B cell (primary cell): ENCODE results near the gene CNGB1. TPM values are rescaled to one million over a fixed set of nuclear protein-coding genes. Genes with fewer than 3 reads are reported as not detected.
"Not testable (repeated sequence)": the region's sequence is repeated elsewhere in the genome, so short reads cannot be mapped to it uniquely, and the experiment has no call there.

Experiments
- ATAC-seq: fragments of 200-7000 bp; cut with Tn5 transposase; one replicate; pipeline ENCODE4 v1.10.0; 2021; ENCODE audit warnings: low read depth, mild to moderate bottlenecking, moderate number of reproducible peaks, moderate library complexity
- CTCF ChIA-PET: fragments of 350-600 bp; sonication (Branson Sonifier 250); formaldehyde crosslinking; loops from one replicate; lab custom pipeline; 2021; ENCODE audit warnings: antibody characterized with exemption, inconsistent platforms; lab: Charles Lee
- POLR2A ChIA-PET: fragments of 350-600 bp; sonication (Branson Sonifier 250); formaldehyde crosslinking; loops from one replicate; lab custom pipeline; 2021; ENCODE audit warnings: antibody characterized with exemption; lab: Charles Lee
- DNase-seq: peaks from one replicate; pipeline ENCODE4 v3.0.0; 2013
- H2AFZ ChIP-seq: 2 replicates; pipeline ENCODE4 v1.6.1; 2012; ENCODE audit warnings: mild to moderate bottlenecking, low read depth, low read length; ENCODE audit not compliant: insufficient read depth, poor library complexity, severe bottlenecking
- H3K27ac ChIP-seq, 2 donors: 1 replicate in 1 of 2; 2 replicates in 1 of 2; pipeline ENCODE4 v1.5.1; 2012 to 2013; ENCODE audit warnings: low read length in 2 of 2, mild to moderate bottlenecking in 2 of 2, moderate library complexity in 1 of 2
- H3K27me3 ChIP-seq, 4 experiments: fragments of 200-600 bp in 1 of 4; sonication (generic) in 1 of 4; replicated peaks in 1 of 4; 1 replicate in 2 of 4; 2 replicates in 2 of 4; pipeline versions ENCODE4 v1.6.1 to v1.7.0; 2013 to 2016; ENCODE audit warnings: low read length in 3 of 4, mild to moderate bottlenecking in 2 of 4, mixed read lengths in 1 of 4, moderate library complexity in 1 of 4; ENCODE audit not compliant: insufficient read depth in 4 of 4, control insufficient read depth in 3 of 4; ENCODE audit errors: control extremely low read depth in 1 of 4
- H3K36me3 ChIP-seq, 2 experiments: replicated peaks in 1 of 2; 1 replicate in 1 of 2; 2 replicates in 1 of 2; pipeline versions ENCODE4 v1.6.1 to v1.7.1; 2013; ENCODE audit warnings: low read length in 1 of 2; ENCODE audit not compliant: insufficient read depth in 2 of 2, control insufficient read depth in 1 of 2; ENCODE audit errors: control extremely low read depth in 1 of 2, extremely low read depth in 1 of 2
- H3K4me1 ChIP-seq, 2 donors: fragments of 200-600 bp in 1 of 2; sonication (generic) in 1 of 2; 1 replicate in 1 of 2; 2 replicates in 1 of 2; pipeline versions ENCODE4 v1.5.1 to v1.6.1; 2013 to 2017; ENCODE audit warnings: low read length in 2 of 2; ENCODE audit not compliant: control insufficient read depth in 2 of 2, insufficient read depth in 2 of 2
- H3K4me2 ChIP-seq: replicated peaks from 2 replicates; pipeline ENCODE3; 2012; ENCODE audit warnings: mild to moderate bottlenecking, low read depth, low read length; ENCODE audit not compliant: poor library complexity, severe bottlenecking
- H3K4me3 ChIP-seq, 5 experiments: fragments of 200-600 bp in 1 of 5; sonication (generic) in 1 of 5; 1 replicate in 3 of 5; 2 replicates in 2 of 5; pipeline versions ENCODE4 v1.5.1 to v1.7.0; 2011 to 2016; ENCODE audit warnings: low read length in 4 of 5, mild to moderate bottlenecking in 4 of 5, low read depth in 2 of 5, control low read depth in 1 of 5, moderate library complexity in 1 of 5; ENCODE audit not compliant: insufficient read depth in 1 of 5; ENCODE audit errors: control extremely low read depth in 1 of 5, extremely low read depth in 1 of 5
- H3K79me2 ChIP-seq: fragments of 200-600 bp; sonication (generic); one replicate; pipeline ENCODE4 v1.6.0; 2016; ENCODE audit warnings: low read length; ENCODE audit not compliant: control insufficient read depth, insufficient read depth
- H3K9ac ChIP-seq: fragments of 200-600 bp; sonication (generic); 2 replicates; pipeline ENCODE4 v1.6.1; 2017; ENCODE audit warnings: mild to moderate bottlenecking, low read length, moderate library complexity
- H3K9me3 ChIP-seq, 3 donors: one replicate each; pipeline versions ENCODE4 v1.6.1 to v1.7.1; 2013; ENCODE audit warnings: low read length in 2 of 3; ENCODE audit not compliant: control insufficient read depth in 2 of 3, insufficient read depth in 1 of 3; ENCODE audit errors: control extremely low read depth in 1 of 3
- H4K20me1 ChIP-seq: 2 replicates; pipeline ENCODE4 v1.6.0; 2012; ENCODE audit warnings: mild to moderate bottlenecking, low read length; ENCODE audit not compliant: insufficient read depth, control insufficient read depth, poor library complexity, severe bottlenecking
- H3K27ac Mint-ChIP-seq: one replicate; pipeline ENCODE4 v1.8.0; 2021; ENCODE audit warnings: mixed read lengths
- H3K27me3 Mint-ChIP-seq: one replicate; pipeline ENCODE4 v1.8.0; 2021; ENCODE audit warnings: mixed read lengths
- H3K4me1 Mint-ChIP-seq: one replicate; pipeline ENCODE4 v1.8.0; 2021; ENCODE audit warnings: mixed read lengths
- H3K4me3 Mint-ChIP-seq: one replicate; pipeline ENCODE4 v1.8.0; 2021; ENCODE audit warnings: mixed read lengths
- H3K9me3 Mint-ChIP-seq: one replicate; pipeline ENCODE4 v1.8.0; 2022; ENCODE audit warnings: mixed read lengths; ENCODE audit not compliant: insufficient read depth
- CTCF ChIP-seq: fragments of 200-600 bp; IDR thresholded peaks from one replicate; pipeline ENCODE4 v1.8.0; 2022; ENCODE audit warnings: antibody characterized with exemption, mild to moderate bottlenecking
- EZH2 ChIP-seq: IDR thresholded peaks from 2 replicates; pipeline ENCODE4 v1.6.1; 2012; ENCODE audit warnings: borderline replicate concordance, low read depth, mild to moderate bottlenecking, moderate library complexity, low read length; ENCODE audit not compliant: insufficient read depth, poor library complexity, severe bottlenecking
- WGBS: methylation state at CpG from one replicate; pipeline ENCODE4 v1.1.5; 2013; ENCODE audit warnings: missing lambda C conversion rate; ENCODE audit not compliant: insufficient coverage; 5-methylcytosine and 5-hydroxymethylcytosine counted together
- intact Hi-C: fragments of 100-400 bp; cut with micrococcal nuclease; formaldehyde crosslinking; loops from one replicate; pipeline ENCODE4 v1.10.0; 2022
- polyA plus RNA-seq: library from polyadenylated mRNA; depleted of rRNA; stranded (reverse); fragments of >200 nt; gene quantifications from 2 replicates; pipeline ENCODE4 v1.2.3, GENCODE V29; 2012
- total RNA-seq, 2 donors: library from RNA; stranded (reverse); fragments of 120-200 nt in 1 of 2; gene quantifications; 1 replicate in 1 of 2; 2 replicates in 1 of 2; pipeline versions ENCODE4 v1.2.3 to v1.2.4, GENCODE V29; 2013 to 2022

CNGB1 gene
- total and polyA plus RNA-seq, 2 donors (not counting 1 experiment from before 2014, with no cell fraction given), result not detected

GRCh38 chr16:57981636-57982035 lies 10.7 kb upstream of the CNGB1 start:
- H3K27me3 ChIP-seq, result peaks cover 0 to 14% (median 6%) of the 10 kb centered on the region in 4 experiments
- Mint-ChIP-seq H3K27me3 (peaks cover 15% of the 10 kb centered on the region), H3K9me3 (no peaks in the 10 kb centered on the region), H3K4me3 (no peak overlapping the region), H3K4me1 (peaks cover 18% of the 10 kb centered on the region), H3K27ac (no peak overlapping the region)
- no peak overlapping the region for H2AFZ ChIP-seq
- ChIA-PET CTCF (no interaction called here), POLR2A (no interaction called here)
- no peak for DNase-seq
- H3K4me2 ChIP-seq, result no peak overlapping the region
- intact Hi-C loops, result no loop called here
- no peaks in the 10 kb centered on the region for H3K79me2 ChIP-seq
- no peak for ATAC-seq
- H3K4me3 ChIP-seq, result no peak overlapping the region
- WGBS, result 89% methylated on average over 5 of the region's 7 CpGs
- no peaks in the 10 kb centered on the region for H4K20me1 ChIP-seq
- no peaks in the 10 kb centered on the region for H3K36me3 ChIP-seq
- peaks cover 7 to 16% of the 10 kb centered on the region in 2 donors for H3K4me1 ChIP-seq
- no peak overlapping the region for H3K27ac ChIP-seq
- TF ChIP-seq EZH2 (no peak), CTCF (no peak)
- H3K9ac ChIP-seq, result no peak overlapping the region
- peaks cover 0 to 10% (median 0%) of the 10 kb centered on the region in 3 donors for H3K9me3 ChIP-seq

GRCh38 chr16:57979006-57979585 lies 8.2 kb upstream of the CNGB1 start:
- Mint-ChIP-seq H3K4me1 (peaks cover 2% of the 10 kb centered on the region), H3K4me3 (no peak overlapping the region), H3K27ac (no peak overlapping the region), H3K9me3 (no peaks in the 10 kb centered on the region), H3K27me3 (peaks cover 21% of the 10 kb centered on the region)
- Histone ChIP-seq H3K27me3 (peaks cover 0 to 6% (median 3%) of the 10 kb centered on the region in 4 experiments), H4K20me1 (no peaks in the 10 kb centered on the region), H3K9me3 (peaks cover 0 to 3% (median 0%) of the 10 kb centered on the region in 3 donors), H3K9ac (no peak overlapping the region), H3K79me2 (no peaks in the 10 kb centered on the region), H3K4me2 (no peak overlapping the region), H3K36me3 (no peaks in the 10 kb centered on the region), H2AFZ (no peak overlapping the region), H3K27ac (no peak overlapping the region), H3K4me3 (no peak overlapping the region), H3K4me1 (peaks cover 2 to 3% of the 10 kb centered on the region in 2 donors)
- CTCF ChIA-PET, result no interaction called here
- DNase-seq, result no peak
- intact Hi-C loops, result no loop called here
- WGBS, result 76% methylated on average over 9 of the region's 11 CpGs
- TF ChIP-seq CTCF (no peak), EZH2 (no peak)
- POLR2A ChIA-PET, result interaction anchor here (0.6 kb wide), 1 partner anchor 704 kb away, joined by 10 read pairs; no protein-coding TSS in a partner anchor
- no peak for ATAC-seq

GRCh38 chr16:57978070-57978465 lies 7.1 kb upstream of the CNGB1 start:
- H3K27ac ChIP-seq, H2AFZ ChIP-seq, H3K4me3 ChIP-seq, POLR2A ChIA-PET, H4K20me1 ChIP-seq, H3K79me2 ChIP-seq, intact Hi-C loops, H3K4me3 Mint-ChIP-seq, ATAC-seq, CTCF ChIA-PET, H3K27ac Mint-ChIP-seq, H3K4me1 ChIP-seq, H3K36me3 ChIP-seq, H3K9ac ChIP-seq, H3K4me2 ChIP-seq, DNase-seq, H3K9me3 ChIP-seq, H3K27me3 ChIP-seq, H3K9me3 Mint-ChIP-seq, H3K4me1 Mint-ChIP-seq: not testable (repeated sequence)
- peaks cover 25% of the 10 kb centered on the region for H3K27me3 Mint-ChIP-seq
- no CpG with 5 or more reads among the region's 2 CpGs for WGBS
